GM12878 (cell line): ENCODE data around the gene TSPEAR.
A peak's percentile ranks its signal among the peaks of the same experiment; 100 is the strongest.

ENCODE experiments used
- BMI1 ChIP-seq: fragments of 450-650 bp; IDR thresholded peaks from 2 replicates; pipeline ENCODE4 v1.6.1; 2016; ENCODE audit warnings: mild to moderate bottlenecking, moderate library complexity, borderline replicate concordance
- CEBPB ChIP-seq, 2 experiments: fragments of 150-350 bp in 1 of 2; IDR thresholded peaks; 2 replicates each; pipeline ENCODE4 v1.6.1; 2012 to 2014; ENCODE audit warnings: low read depth in 2 of 2, low read length in 2 of 2, borderline replicate concordance in 1 of 2, inconsistent platforms in 1 of 2
- CTCF ChIP-seq, 3 experiments: IDR thresholded peaks in 2 of 3; conservative IDR thresholded peaks in 1 of 3; 2 replicates each; pipeline ENCODE4 v1.5.1; 2011; ENCODE audit warnings: low read depth in 3 of 3, low read length in 3 of 3, mild to moderate bottlenecking in 3 of 3, control low read depth in 2 of 3, moderate library complexity in 2 of 3, inconsistent platforms in 1 of 3, mixed read lengths in 1 of 3; ENCODE audit not compliant: control insufficient read depth in 2 of 3, insufficient read depth in 1 of 3; ENCODE audit errors: extremely low read depth in 1 of 3
- EP300 ChIP-seq, 2 experiments: fragments of 150-350 bp in 1 of 2; IDR thresholded peaks; 2 replicates each; pipeline ENCODE4 v1.6.1; 2011 to 2012; ENCODE audit warnings: low read depth in 2 of 2, low read length in 2 of 2, borderline replicate concordance in 1 of 2, improper control_type of control experiment in 1 of 2, inconsistent platforms in 1 of 2; ENCODE audit not compliant: control insufficient read depth in 1 of 2
- JUND ChIP-seq: IDR thresholded peaks from 2 replicates; pipeline ENCODE4 v1.6.1; 2012; ENCODE audit warnings: low read depth, mild to moderate bottlenecking, low read length, improper control_type of control experiment, moderate library complexity
- PBX3 ChIP-seq: IDR thresholded peaks from 2 replicates; pipeline ENCODE4 v1.6.1; 2011; ENCODE audit warnings: mild to moderate bottlenecking, low read depth, low read length, moderate library complexity; ENCODE audit not compliant: insufficient replicate concordance
- POLR2A ChIP-seq: IDR thresholded peaks from 2 replicates; pipeline ENCODE4 v1.6.1; 2011; ENCODE audit warnings: low read depth, mild to moderate bottlenecking, low read length
- ZNF384 ChIP-seq: IDR thresholded peaks from 2 replicates; pipeline ENCODE4 v1.6.1; 2012; ENCODE audit warnings: low read depth, mild to moderate bottlenecking, low read length, improper control_type of control experiment, borderline replicate concordance
- TF ChIP-seq, protein P1 (sequence below): IDR thresholded peaks from 2 replicates; pipeline ENCODE4 v1.6.1; 2012; ENCODE audit warnings: low read depth, low read length, improper control_type of control experiment

- TF ChIP-seq CEBPB (IDR thresholded peaks at IDR 0.05; ENCODE audit: borderline replicate concordance in 1 of 2, low read depth in 2 of 2, low read length in 2 of 2) (no peak), BMI1 (no peak), POLR2A (no peak), CTCF (IDR thresholded peaks at IDR 0.05 in 2 of 3, conservative IDR thresholded peaks at IDR 0.05 in 1 of 3; ENCODE audit: control insufficient read depth in 2 of 3, extremely low read depth in 1 of 3, insufficient read depth in 1 of 3, low read depth in 3 of 3, low read length in 3 of 3) (no peak), PBX3 (peak; percentile 46), ZNF384 (no peak), EP300 (IDR thresholded peaks at IDR 0.05; ENCODE audit: borderline replicate concordance in 1 of 2, control insufficient read depth in 1 of 2, low read depth in 2 of 2, low read length in 2 of 2) (no peak), JUND (no peak)
- TF ChIP-seq, protein P1, sequence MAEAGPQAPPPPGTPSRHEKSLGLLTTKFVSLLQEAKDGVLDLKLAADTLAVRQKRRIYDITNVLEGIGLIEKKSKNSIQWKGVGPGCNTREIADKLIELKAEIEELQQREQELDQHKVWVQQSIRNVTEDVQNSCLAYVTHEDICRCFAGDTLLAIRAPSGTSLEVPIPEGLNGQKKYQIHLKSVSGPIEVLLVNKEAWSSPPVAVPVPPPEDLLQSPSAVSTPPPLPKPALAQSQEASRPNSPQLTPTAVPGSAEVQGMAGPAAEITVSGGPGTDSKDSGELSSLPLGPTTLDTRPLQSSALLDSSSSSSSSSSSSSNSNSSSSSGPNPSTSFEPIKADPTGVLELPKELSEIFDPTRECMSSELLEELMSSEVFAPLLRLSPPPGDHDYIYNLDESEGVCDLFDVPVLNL, result no peak
These were observed 261.0 kb downstream of the TSPEAR start for GRCh38 chr21:44450402-44450801.
